ENCODE data around the gene ATP13A3. TPM values are rescaled to one million over a fixed set of nuclear protein-coding genes. Genes with fewer than 3 reads are reported as not detected.

The ATP13A3 gene
- total and polyA plus RNA-seq, 2 experiments from 2014 or later: 20.0 to 202 TPM

GRCh38 chr3:194434503-194434902 is 52.3 kb downstream of the ATP13A3 start:
- DNase-seq (ENCODE audit: low spot score): no peak
- no peak for ATAC-seq
- TF ChIP-seq ETS1 (IDR thresholded peaks at IDR 0.05) (no peak), ZNF462 (CRISPR knock-in tag; IDR thresholded peaks at IDR 0.05) (no peak), EZH2 (IDR thresholded peaks at IDR 0.05; ENCODE audit: low read depth, unreplicated experiment) (no peak), POLR2AphosphoS5 (IDR thresholded peaks at IDR 0.05; ENCODE audit: low read depth) (no peak), REST (IDR thresholded peaks at IDR 0.05; ENCODE audit: unreplicated experiment) (no peak), JUNB (IDR thresholded peaks at IDR 0.05; ENCODE audit: unreplicated experiment) (no peak)
- Histone ChIP-seq H3K27me3 (ENCODE audit: insufficient read depth) (no peaks in the 10 kb centered on the region), H3K27ac (ENCODE audit: low read depth) (no peak overlapping the region), H3K4me2 (no peak overlapping the region), H3K9me2 (ENCODE audit: insufficient read depth) (no peaks in the 10 kb centered on the region), H2AFZ (no peak overlapping the region), H3K4me1 (ENCODE audit: insufficient read depth) (no peaks in the 10 kb centered on the region), H3K4me3 (no peak overlapping the region), H3K79me2 (replicated peaks; ENCODE audit: insufficient read depth) (no peaks in the 10 kb centered on the region), H4K20me1 (replicated peaks; ENCODE audit: insufficient read depth) (peaks cover 3% of the 10 kb centered on the region), H3K36me3 (ENCODE audit: insufficient read depth) (peaks cover 72% of the 10 kb centered on the region), H3F3A (replicated peaks; ENCODE audit: low read depth) (no peaks in the 10 kb centered on the region)
- H3K4me3 Mint-ChIP-seq: no peak overlapping the region
- H3K36me3 Mint-ChIP-seq (ENCODE audit: low read depth): peaks cover 83% of the 10 kb centered on the region
- no peaks in the 10 kb centered on the region for H3K27me3 Mint-ChIP-seq (ENCODE audit: insufficient read depth, low read depth, poor library complexity)
- H3K4me1 Mint-ChIP-seq: no peaks in the 10 kb centered on the region
- no peak overlapping the region for H3K27ac Mint-ChIP-seq
- H3K9me3 Mint-ChIP-seq: no peaks in the 10 kb centered on the region
